Astrocyte of the spinal cord (primary cell): Measurements from ENCODE around the gene MGAT4A.
A peak's percentile ranks its signal among the peaks of the same experiment; 100 is the strongest.

Experiments
- DNase-seq: peaks from one replicate; pipeline ENCODE4 v3.0.0; 2011; ENCODE audit warnings: low read depth, low spot score
- H3K4me3 ChIP-seq: 2 replicates; pipeline ENCODE4 v1.5.1; 2011; ENCODE audit warnings: low read depth, mild to moderate bottlenecking, low read length, moderate library complexity
- in situ Hi-C: cut with HindIII; loops from 2 replicates; pipeline ENCODE4 v1.10.0; 2017; ENCODE audit warnings: low sequenced_read_pairs
- TF ChIP-seq, protein P1 (sequence below): IDR thresholded peaks from 2 replicates; pipeline ENCODE4 v1.5.1; 2012; ENCODE audit warnings: low read depth, mild to moderate bottlenecking, low read length, inconsistent platforms

Gene MGAT4A

DNA sequence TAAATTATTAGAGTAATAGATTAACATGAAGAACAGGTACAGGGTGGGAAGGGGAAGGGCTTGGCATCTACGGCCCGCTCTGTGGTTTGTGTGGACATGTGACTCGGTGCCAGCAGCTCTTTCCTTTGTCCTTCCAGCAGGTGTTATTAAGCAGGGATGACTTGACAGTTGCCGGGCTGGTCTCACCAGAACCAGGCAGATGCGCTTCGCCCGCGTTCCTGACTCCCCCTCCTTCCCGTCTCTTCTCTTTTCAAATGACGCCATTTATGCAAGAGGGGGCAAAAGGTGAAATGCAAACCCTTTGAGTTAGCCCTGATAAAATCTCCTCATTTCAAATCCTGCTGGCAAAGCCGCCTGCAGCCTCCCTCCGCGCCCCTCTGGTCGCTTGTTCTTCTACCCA, 38.9 kb upstream of the MGAT4A start:
- H3K4me3 ChIP-seq, result no peak overlapping the region
- in situ Hi-C loops, result no loop called here
- DNase-seq, result no peak
- TF ChIP-seq, protein P1, sequence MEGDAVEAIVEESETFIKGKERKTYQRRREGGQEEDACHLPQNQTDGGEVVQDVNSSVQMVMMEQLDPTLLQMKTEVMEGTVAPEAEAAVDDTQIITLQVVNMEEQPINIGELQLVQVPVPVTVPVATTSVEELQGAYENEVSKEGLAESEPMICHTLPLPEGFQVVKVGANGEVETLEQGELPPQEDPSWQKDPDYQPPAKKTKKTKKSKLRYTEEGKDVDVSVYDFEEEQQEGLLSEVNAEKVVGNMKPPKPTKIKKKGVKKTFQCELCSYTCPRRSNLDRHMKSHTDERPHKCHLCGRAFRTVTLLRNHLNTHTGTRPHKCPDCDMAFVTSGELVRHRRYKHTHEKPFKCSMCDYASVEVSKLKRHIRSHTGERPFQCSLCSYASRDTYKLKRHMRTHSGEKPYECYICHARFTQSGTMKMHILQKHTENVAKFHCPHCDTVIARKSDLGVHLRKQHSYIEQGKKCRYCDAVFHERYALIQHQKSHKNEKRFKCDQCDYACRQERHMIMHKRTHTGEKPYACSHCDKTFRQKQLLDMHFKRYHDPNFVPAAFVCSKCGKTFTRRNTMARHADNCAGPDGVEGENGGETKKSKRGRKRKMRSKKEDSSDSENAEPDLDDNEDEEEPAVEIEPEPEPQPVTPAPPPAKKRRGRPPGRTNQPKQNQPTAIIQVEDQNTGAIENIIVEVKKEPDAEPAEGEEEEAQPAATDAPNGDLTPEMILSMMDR, result no peak

DNA sequence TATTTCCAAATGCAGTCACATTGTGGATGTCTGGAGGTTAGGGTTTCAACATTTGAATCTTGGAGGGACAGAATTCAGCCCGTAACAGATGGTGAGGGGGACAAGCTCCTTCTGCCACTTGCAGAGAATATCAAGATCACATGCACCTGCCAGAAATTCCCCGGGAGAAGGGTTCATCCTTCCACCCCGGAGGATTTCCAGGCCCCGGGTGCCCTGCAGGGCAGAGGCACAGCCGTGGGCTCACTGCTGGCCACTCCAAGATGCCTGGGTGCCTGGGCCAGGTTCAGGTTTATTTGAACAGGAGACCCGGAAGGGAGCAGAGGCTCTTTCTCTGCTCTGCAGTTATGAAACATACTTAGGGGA, 38.2 kb upstream of the MGAT4A start:
- in situ Hi-C loops, result no loop called here
- no peak for DNase-seq
- H3K4me3 ChIP-seq, result no peak overlapping the region
- TF ChIP-seq, protein P1, result no peak

DNA sequence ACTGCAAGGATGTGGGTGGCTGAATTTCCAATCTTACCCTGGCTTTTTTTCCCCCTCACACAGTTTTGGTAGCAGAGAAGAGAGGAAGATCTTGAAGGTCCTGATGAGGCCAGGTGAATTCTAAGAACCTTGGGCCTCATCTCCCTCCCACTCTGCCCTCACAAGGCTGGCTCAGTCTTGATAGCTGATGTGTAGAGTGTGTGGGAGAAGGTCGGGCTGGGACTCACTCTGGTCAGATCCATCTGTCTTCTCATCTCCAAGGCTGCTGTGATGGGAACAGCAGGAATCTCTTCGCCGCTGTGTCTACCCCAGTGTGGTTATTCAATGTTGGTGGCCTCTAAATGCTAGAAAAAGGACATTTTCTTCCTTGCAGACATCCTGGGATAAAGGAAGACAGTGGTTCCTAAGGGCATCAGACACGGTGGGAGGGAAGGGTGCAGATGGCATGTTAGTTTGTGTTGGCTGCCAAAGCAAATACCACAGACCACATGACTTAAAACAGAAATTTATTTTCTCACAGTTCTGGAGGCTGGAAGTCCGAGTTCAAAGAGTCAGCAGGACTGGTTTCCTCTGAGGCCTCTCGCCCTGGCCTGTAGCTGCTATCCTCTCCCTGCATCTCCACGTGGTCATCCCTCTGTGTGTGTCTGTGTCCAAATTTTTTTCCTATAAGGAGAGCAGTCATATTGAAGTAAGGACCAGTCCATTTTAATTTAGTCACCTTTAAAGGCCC, 37.6 kb upstream of the MGAT4A start:
- DNase-seq, result peak; percentile 62
- TF ChIP-seq, protein P1, result no peak
- no peak overlapping the region for H3K4me3 ChIP-seq
- in situ Hi-C loops, result no loop called here

DNA sequence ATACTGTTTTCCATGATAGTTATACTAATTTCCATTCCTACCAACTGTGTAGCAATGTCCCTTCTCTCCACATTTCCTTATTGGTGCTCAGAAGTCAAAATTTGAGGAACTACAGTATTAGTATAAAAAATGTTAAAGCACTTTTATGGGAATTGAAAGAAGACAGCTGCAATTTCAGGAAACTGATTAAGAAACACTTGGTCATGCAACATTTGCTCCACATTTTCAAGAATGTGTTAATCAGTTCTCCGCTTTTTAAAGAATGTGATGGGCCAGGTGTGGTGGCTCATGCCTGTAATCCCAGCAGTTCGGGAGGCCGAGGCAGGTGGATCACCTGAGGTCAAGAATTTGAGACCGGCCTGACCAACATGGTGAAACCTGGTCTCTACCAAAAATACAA, 33.6 kb upstream of the MGAT4A start:
- TF ChIP-seq, protein P1, result no peak
- in situ Hi-C loops, result no loop called here
- DNase-seq, result no peak
- no peak overlapping the region for H3K4me3 ChIP-seq

DNA sequence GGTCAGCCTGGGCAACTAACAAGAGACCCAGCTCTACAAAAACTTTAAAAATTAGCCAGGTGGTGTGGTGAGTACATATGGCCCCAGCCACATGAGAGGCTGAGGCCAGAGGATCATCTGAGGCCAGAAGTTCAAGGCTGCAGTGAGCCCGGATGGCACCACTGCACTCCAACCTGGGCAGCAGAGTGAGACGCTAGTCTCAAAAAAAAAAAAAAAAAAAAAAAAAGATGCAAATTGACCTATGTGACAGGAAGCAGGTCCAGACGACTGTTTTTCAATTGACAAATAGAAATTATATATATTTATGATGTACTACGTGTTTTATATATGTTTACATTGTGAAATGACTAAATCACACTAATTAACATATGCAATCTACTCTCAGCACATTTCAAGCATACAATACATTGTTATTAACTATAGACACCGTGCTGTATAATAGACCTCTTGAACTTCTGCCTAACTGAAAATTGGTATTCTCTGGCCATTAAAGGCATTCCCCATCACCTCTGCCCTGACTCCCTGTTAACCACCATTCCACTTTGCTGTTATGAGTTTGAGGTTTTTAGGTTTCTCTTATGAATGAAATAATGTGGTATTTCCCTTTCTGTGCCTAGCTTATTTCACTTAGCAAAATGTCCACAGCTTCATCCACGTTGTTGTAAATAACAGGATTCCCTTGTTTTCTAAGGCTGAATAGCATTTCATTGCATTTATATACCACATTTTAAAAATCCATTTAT, 32.4 kb upstream of the MGAT4A start:
- TF ChIP-seq, protein P1, result no peak
- no peak for DNase-seq
- no peak overlapping the region for H3K4me3 ChIP-seq
- in situ Hi-C loops, result no loop called here

DNA sequence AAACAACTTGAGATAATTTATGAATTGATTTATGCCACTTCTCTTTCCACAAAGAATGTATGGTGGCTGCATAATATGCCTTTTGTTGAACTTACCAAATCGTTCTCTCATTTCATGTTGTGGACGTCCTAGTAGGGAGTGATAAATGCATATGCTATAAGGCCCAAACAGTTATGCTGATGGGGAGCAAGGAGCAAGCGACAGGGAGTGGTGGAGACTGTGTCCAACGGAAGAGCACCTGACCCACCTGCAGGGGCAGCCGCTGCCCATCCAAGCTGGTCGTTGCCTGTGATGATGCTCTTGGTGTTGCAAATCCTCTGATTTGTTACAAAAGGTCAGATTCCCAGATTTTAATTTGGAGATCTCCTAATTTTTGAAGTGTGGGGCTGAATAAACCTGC, 31.0 kb upstream of the MGAT4A start:
- H3K4me3 ChIP-seq, result no peak overlapping the region
- TF ChIP-seq, protein P1, result no peak
- DNase-seq, result no peak
- in situ Hi-C loops, result no loop called here
